Sigmoid colon (tissue), 7 donors: ENCODE data around the gene ALX4. TPM values are rescaled to one million over a fixed set of nuclear protein-coding genes. Genes with fewer than 3 reads are reported as not detected.
A peak's percentile ranks its signal among the peaks of the same experiment; 100 is the strongest.

Experiments used
- DNase-seq: peaks from one replicate; pipeline ENCODE4 v3.0.0-alpha.2; 2019
- H3K27ac ChIP-seq, 4 donors: fragments of 200-600 bp; sonication (generic); one replicate each; pipeline ENCODE4 v1.5.1; 2016 to 2019; ENCODE audit warnings: mild to moderate bottlenecking in 1 of 4
- H3K27me3 ChIP-seq, 3 donors: fragments of 200-600 bp; sonication (generic); one replicate each; pipeline ENCODE4 v1.5.1; 2019; ENCODE audit warnings: mild to moderate bottlenecking in 1 of 3
- H3K36me3 ChIP-seq, 4 donors: fragments of 200-600 bp; sonication (generic); one replicate each; pipeline ENCODE4 v1.5.1; 2016 to 2019
- H3K4me1 ChIP-seq, 4 donors: fragments of 200-600 bp; sonication (generic); one replicate each; pipeline ENCODE4 v1.5.1; 2017 to 2019
- H3K4me3 ChIP-seq, 4 donors: fragments of 200-600 bp; sonication (generic); one replicate each; pipeline ENCODE4 v1.5.1; 2017 to 2019; ENCODE audit warnings: mild to moderate bottlenecking in 2 of 4, moderate library complexity in 1 of 4
- H3K9me3 ChIP-seq, 4 donors: fragments of 200-600 bp in 3 of 4; sonication (generic) in 3 of 4; one replicate each; pipeline versions ENCODE4 v1.5.1 to v1.6.1; 2013 to 2019
- EP300 ChIP-seq, 4 donors: sonication (generic); formaldehyde crosslinking; IDR thresholded peaks; one replicate each; pipeline ENCODE4 v1.6.1; 2017; ENCODE audit warnings: antibody characterized with exemption in 4 of 4
- POLR2A ChIP-seq, 2 donors: fragments of 450-650 bp; IDR thresholded peaks; one replicate each; pipeline ENCODE4 v1.6.1; 2016; ENCODE audit warnings: antibody characterized with exemption in 2 of 2, mild to moderate bottlenecking in 2 of 2, moderate library complexity in 2 of 2
- POLR2AphosphoS5 ChIP-seq, 4 donors: sonication (generic); formaldehyde crosslinking; IDR thresholded peaks; one replicate each; pipeline ENCODE4 v1.6.1; 2017; ENCODE audit warnings: antibody characterized with exemption in 4 of 4
- WGBS, 2 donors: extraction: QIAGEN DNeasy Blood & Tissue Kit; methylation state at CpG; one replicate each; pipeline ENCODE4 v1.1.7; 2013; 5-methylcytosine and 5-hydroxymethylcytosine counted together
- intact Hi-C: fragments of 100-400 bp; cut with DNase I; formaldehyde crosslinking; loops from one replicate; pipeline ENCODE4 v1.15.1; 2023
- polyA plus RNA-seq, 3 donors: library from polyadenylated mRNA; stranded (reverse); fragments of 200-250 nt; gene quantifications; one replicate each; pipeline ENCODE4 v1.2.3, GENCODE V29; 2013
- total RNA-seq, 4 donors: library from RNA; depleted of rRNA; stranded (reverse); fragments of >200 nt; gene quantifications; one replicate each; pipeline ENCODE4 v1.1.0, GENCODE V29; 2016
- TF ChIP-seq, protein P1 (sequence below), 4 experiments: fragments of 450-650 bp in 3 of 4; fragments of 200-600 bp in 1 of 4; IDR thresholded peaks; one replicate each; pipeline ENCODE4 v1.5.1; 2016 to 2019; ENCODE audit warnings: antibody characterized with exemption in 4 of 4, mild to moderate bottlenecking in 3 of 4, moderate library complexity in 2 of 4
- donor health status: healthy with polysubstance abuse.
- donor health status: Bipolar disorder and iron deficiency.
- donor health status: healthy.

The ALX4 gene
- total and polyA plus RNA-seq, 7 donors, result not detected

DNA sequence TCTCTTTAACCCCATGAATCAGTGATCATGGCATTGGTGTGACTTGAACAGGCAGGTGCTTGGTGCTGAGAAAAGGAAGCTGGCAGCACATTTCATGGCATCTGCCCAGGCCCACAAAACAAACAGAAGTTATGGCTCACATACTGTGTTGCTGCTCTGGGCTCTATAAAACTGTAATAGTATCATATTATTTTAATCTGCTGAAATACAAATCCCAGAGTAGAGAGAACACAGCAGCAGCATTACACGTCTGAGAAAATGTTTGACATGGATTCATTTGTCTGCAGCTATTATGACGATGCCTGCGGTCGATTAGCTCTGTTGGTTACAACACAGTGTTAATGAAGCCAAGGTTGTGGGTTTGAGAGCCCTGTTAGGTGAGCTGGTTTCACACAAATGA lies 80.8 kb downstream of the ALX4 start:
- intact Hi-C loops, result no loop called here
- TF ChIP-seq POLR2AphosphoS5 (IDR thresholded peaks at IDR 0.05), result peak in 1 of 4 donors; percentile 33
- TF ChIP-seq POLR2A (IDR thresholded peaks at IDR 0.05), result no peak
- Histone ChIP-seq H3K4me3 (no peak overlapping the region), H3K27me3 (no peaks in the 10 kb centered on the region), H3K9me3 (no peaks in the 10 kb centered on the region), H3K36me3 (peaks cover 0 to 4% (median 0%) of the 10 kb centered on the region in 4 donors), H3K27ac (no peak overlapping the region), H3K4me1 (peaks cover 0 to 16% (median 13%) of the 10 kb centered on the region in 4 donors)
- no peak for DNase-seq
- WGBS, 2 donors, result 28 to 85% methylated on average over 4 of the region's 4 CpGs

DNA sequence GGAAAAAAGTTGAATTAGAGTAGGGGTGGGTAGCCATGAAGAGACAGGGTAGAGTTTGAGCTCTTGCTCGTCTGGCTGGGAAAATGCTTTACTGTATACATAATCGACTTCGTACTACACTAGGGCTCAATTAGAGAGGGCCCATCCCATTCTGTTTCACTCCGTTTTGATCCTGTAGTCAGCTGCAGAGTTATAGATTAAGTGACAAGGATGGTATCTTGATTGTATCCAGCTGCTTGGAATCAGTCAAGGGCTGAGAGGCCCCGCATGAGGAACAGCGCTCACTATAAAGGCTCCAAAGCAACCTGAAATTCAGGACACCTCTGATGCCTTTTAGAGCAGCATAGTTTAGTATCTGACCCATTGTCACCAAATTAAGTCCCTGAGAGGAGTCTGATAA lies 81.6 kb downstream of the ALX4 start:
- TF ChIP-seq POLR2A (IDR thresholded peaks at IDR 0.05) (no peak), EP300 (IDR thresholded peaks at IDR 0.05) (no peak), POLR2AphosphoS5 (IDR thresholded peaks at IDR 0.05) (no peak)
- TF ChIP-seq, protein P1, sequence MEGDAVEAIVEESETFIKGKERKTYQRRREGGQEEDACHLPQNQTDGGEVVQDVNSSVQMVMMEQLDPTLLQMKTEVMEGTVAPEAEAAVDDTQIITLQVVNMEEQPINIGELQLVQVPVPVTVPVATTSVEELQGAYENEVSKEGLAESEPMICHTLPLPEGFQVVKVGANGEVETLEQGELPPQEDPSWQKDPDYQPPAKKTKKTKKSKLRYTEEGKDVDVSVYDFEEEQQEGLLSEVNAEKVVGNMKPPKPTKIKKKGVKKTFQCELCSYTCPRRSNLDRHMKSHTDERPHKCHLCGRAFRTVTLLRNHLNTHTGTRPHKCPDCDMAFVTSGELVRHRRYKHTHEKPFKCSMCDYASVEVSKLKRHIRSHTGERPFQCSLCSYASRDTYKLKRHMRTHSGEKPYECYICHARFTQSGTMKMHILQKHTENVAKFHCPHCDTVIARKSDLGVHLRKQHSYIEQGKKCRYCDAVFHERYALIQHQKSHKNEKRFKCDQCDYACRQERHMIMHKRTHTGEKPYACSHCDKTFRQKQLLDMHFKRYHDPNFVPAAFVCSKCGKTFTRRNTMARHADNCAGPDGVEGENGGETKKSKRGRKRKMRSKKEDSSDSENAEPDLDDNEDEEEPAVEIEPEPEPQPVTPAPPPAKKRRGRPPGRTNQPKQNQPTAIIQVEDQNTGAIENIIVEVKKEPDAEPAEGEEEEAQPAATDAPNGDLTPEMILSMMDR (IDR thresholded peaks at IDR 0.05), result no peak
- DNase-seq, result no peak
- intact Hi-C loops, result no loop called here
- no peak overlapping the region for H3K4me3 ChIP-seq
- H3K4me1 ChIP-seq, result peaks cover 0 to 16% (median 13%) of the 10 kb centered on the region in 4 donors
- no peak overlapping the region for H3K27ac ChIP-seq
- H3K9me3 ChIP-seq, result no peaks in the 10 kb centered on the region
- no peaks in the 10 kb centered on the region for H3K27me3 ChIP-seq
- H3K36me3 ChIP-seq, result peaks cover 0 to 4% (median 0%) of the 10 kb centered on the region in 4 donors
- WGBS, 2 donors, result 58 to 90% methylated on average over 6 of the region's 6 CpGs

DNA sequence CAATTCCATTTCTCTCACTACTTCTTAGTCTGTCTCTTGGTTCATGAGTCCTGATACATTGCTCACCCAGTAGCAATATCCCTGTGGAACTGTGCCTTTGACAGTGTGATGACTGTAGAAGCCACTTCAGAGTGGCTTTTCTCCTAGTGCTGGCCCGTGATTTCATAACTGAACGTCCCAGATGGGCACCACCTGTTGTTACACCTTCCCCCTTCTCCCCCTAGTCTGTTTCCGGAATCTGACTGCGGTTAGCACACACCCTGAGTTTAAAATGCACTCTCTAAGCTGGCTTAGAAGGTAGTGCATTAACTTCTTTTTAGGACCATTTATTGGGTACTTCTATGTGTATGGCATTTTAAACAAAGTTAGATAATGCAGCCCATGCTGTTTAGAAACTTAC lies 83.0 kb downstream of the ALX4 start:
- Histone ChIP-seq H3K27ac (no peak overlapping the region), H3K27me3 (no peaks in the 10 kb centered on the region), H3K4me1 (peaks cover 0 to 19% (median 13%) of the 10 kb centered on the region in 4 donors), H3K36me3 (no peaks in the 10 kb centered on the region), H3K4me3 (no peak overlapping the region), H3K9me3 (no peaks in the 10 kb centered on the region)
- DNase-seq, result no peak
- WGBS, 2 donors, result 24 to 46% methylated on average over 4 of the region's 4 CpGs
- TF ChIP-seq POLR2AphosphoS5 (IDR thresholded peaks at IDR 0.05), result no peak
- no peak for TF ChIP-seq POLR2A (IDR thresholded peaks at IDR 0.05)
- TF ChIP-seq, protein P1 (IDR thresholded peaks at IDR 0.05), result no peak
- TF ChIP-seq EP300 (IDR thresholded peaks at IDR 0.05), result no peak
- intact Hi-C loops, result no loop called here

DNA sequence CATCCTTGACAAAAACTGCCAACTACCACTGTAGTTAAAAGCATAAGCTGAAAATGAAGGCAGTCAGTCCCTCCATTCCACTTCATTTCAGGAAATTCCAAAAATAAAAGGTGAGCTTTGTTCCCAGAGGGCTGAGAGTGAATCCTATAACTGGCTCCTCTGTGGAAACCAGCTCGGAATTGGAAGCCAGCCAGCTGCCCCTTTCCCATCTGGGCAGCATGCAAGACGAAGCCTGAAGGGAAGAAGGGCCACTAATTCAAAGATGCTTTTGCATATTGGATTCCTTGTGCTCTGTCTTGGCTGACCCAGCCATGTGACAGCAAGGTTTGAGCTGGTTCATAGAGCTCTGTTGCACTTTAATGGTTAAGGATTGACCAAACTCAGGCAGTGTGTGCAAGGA lies 83.4 kb downstream of the ALX4 start:
- Histone ChIP-seq H3K27ac (no peak overlapping the region), H3K27me3 (no peaks in the 10 kb centered on the region), H3K36me3 (no peaks in the 10 kb centered on the region), H3K4me1 (peaks cover 0 to 23% (median 16%) of the 10 kb centered on the region in 4 donors), H3K4me3 (no peak overlapping the region), H3K9me3 (no peaks in the 10 kb centered on the region)
- no peak for DNase-seq
- intact Hi-C loops, result no loop called here
- 84 to 88% methylated on average over 2 of the region's 2 CpGs for WGBS, 2 donors
- no peak for TF ChIP-seq POLR2A (IDR thresholded peaks at IDR 0.05)
- TF ChIP-seq, protein P1 (IDR thresholded peaks at IDR 0.05), result no peak
- TF ChIP-seq POLR2AphosphoS5 (IDR thresholded peaks at IDR 0.05), result no peak
- TF ChIP-seq EP300 (IDR thresholded peaks at IDR 0.05), result no peak

DNA sequence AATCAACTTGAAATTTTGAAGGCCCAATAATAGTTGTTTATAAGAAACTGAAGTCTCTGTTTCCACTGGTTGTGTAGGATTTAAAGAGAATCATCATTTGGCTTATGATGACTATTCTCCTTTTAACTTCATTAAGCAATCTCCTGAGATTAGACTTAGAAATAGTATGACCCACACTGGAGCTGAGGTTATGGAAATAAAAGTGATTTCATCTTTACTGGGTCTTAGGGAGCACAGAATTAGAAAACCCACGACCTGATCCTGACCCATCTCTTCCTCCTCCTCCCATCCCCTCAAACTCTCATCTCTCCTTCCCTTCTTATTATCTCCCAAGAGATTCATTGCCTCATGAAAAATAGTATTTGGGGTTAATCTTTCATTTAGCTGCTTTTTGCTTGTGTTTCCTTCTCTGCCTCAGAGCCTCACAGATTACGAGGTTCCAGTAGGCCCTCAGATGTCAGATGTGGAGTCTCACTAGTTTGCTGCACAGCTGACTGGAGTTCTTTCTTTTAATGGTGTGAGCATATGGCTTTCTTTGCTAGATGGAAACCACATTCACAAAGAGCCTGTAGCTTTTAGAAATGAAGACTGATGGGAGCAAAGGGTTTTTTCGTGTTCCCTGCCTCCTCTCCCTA lies 85.0 kb downstream of the ALX4 start:
- intact Hi-C loops, result no loop called here

More for the DNA sequence above, 85.0 kb downstream of the ALX4 start:
- Histone ChIP-seq H3K27ac (no peak overlapping the region), H3K36me3 (no peaks in the 10 kb centered on the region), H3K4me3 (no peak overlapping the region), H3K27me3 (no peaks in the 10 kb centered on the region), H3K4me1 (peaks cover 0 to 23% (median 20%) of the 10 kb centered on the region in 4 donors), H3K9me3 (no peaks in the 10 kb centered on the region)
- TF ChIP-seq EP300 (IDR thresholded peaks at IDR 0.05), result no peak
- TF ChIP-seq POLR2A (IDR thresholded peaks at IDR 0.05), result no peak
- TF ChIP-seq, protein P1 (IDR thresholded peaks at IDR 0.05), result no peak
- TF ChIP-seq POLR2AphosphoS5 (IDR thresholded peaks at IDR 0.05), result no peak
- WGBS, 2 donors, result 88 to 93% methylated on average over 3 of the region's 3 CpGs
- no peak for DNase-seq
